Thoracic aorta (tissue), 2 donors: ENCODE data around the gene BRICD5. TPM values are rescaled to one million over a fixed set of nuclear protein-coding genes. Genes with fewer than 3 reads are reported as not detected.

Experiments used
- ATAC-seq: fragments of 150-250 bp; one replicate; pipeline ENCODE4 v1.8.0; 2017; ENCODE audit warnings: low read depth; ENCODE audit not compliant: insufficient number of reproducible peaks, low FRiP score
- DNase-seq: peaks from one replicate; pipeline ENCODE4 v3.0.0-alpha.2; 2020; ENCODE audit warnings: low spot score
- H3K27ac ChIP-seq, 2 donors: fragments of 200-600 bp; sonication (generic); 1 replicate in 1 of 2; 2 replicates in 1 of 2; pipeline ENCODE4 v1.5.1; 2016; ENCODE audit warnings: mild to moderate bottlenecking in 2 of 2, moderate library complexity in 2 of 2
- H3K27me3 ChIP-seq: fragments of 200-600 bp; sonication (generic); replicated peaks from 2 replicates; pipeline ENCODE4 v1.6.0; 2016; ENCODE audit warnings: mild to moderate bottlenecking; ENCODE audit not compliant: insufficient read depth
- H3K36me3 ChIP-seq: fragments of 200-600 bp; sonication (generic); one replicate; pipeline ENCODE4 v1.5.1; 2016
- H3K4me1 ChIP-seq, 2 donors: fragments of 200-600 bp; sonication (generic); 1 replicate in 1 of 2; 2 replicates in 1 of 2; pipeline versions ENCODE4 v1.5.1 to v1.6.0; 2016; ENCODE audit warnings: low read depth in 2 of 2, mild to moderate bottlenecking in 1 of 2; ENCODE audit not compliant: control insufficient read depth in 1 of 2
- H3K4me3 ChIP-seq: fragments of 200-600 bp; sonication (generic); 2 replicates; pipeline ENCODE4 v1.5.1; 2016; ENCODE audit warnings: mild to moderate bottlenecking
- H3K9me3 ChIP-seq: fragments of 200-600 bp; sonication (generic); 2 replicates; pipeline ENCODE4 v1.5.1; 2016
- total RNA-seq, 2 donors: library from RNA; depleted of rRNA; stranded (reverse); fragments of >200 nt; gene quantifications; one replicate each; pipeline versions ENCODE4 v1.1.0 to v1.2.3, GENCODE V29; 2016
- TF ChIP-seq, protein P1 (sequence below): fragments of 200-600 bp; sonication (generic); IDR thresholded peaks from one replicate; pipeline ENCODE4 v1.5.1; 2019; ENCODE audit warnings: antibody characterized with exemption

BRICD5 gene
- total RNA-seq, 2 donors from 2014 or later: 11.4 to 43.1 TPM

DNA sequence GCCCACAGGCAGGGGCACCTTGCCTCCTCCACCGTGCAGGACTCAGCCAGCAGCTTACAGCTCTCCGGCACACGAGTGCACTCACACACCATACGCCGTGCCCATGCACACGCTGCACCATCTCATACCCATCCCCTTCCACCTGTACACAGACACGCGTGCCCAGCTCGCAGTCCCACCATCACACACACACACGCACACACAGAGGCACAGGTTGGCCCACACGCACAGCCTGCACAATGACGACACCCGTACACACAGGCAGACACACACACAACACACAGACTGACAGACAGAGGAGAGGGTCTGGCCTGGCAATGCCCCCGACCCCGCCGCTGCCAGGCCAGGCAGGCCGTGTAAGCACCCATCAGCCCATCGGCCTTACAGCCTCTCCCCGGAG is 26.3 kb downstream of the BRICD5 start:
- ATAC-seq (no peak), DNase-seq (no peak)
- H3K4me1 ChIP-seq: no peaks in the 10 kb centered on the region
- TF ChIP-seq, protein P1, sequence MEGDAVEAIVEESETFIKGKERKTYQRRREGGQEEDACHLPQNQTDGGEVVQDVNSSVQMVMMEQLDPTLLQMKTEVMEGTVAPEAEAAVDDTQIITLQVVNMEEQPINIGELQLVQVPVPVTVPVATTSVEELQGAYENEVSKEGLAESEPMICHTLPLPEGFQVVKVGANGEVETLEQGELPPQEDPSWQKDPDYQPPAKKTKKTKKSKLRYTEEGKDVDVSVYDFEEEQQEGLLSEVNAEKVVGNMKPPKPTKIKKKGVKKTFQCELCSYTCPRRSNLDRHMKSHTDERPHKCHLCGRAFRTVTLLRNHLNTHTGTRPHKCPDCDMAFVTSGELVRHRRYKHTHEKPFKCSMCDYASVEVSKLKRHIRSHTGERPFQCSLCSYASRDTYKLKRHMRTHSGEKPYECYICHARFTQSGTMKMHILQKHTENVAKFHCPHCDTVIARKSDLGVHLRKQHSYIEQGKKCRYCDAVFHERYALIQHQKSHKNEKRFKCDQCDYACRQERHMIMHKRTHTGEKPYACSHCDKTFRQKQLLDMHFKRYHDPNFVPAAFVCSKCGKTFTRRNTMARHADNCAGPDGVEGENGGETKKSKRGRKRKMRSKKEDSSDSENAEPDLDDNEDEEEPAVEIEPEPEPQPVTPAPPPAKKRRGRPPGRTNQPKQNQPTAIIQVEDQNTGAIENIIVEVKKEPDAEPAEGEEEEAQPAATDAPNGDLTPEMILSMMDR: no peak
- no peaks in the 10 kb centered on the region for H3K36me3 ChIP-seq
- H3K27ac ChIP-seq: no peak overlapping the region
- no peaks in the 10 kb centered on the region for H3K9me3 ChIP-seq
- H3K27me3 ChIP-seq: no peaks in the 10 kb centered on the region
- no peak overlapping the region for H3K4me3 ChIP-seq

DNA sequence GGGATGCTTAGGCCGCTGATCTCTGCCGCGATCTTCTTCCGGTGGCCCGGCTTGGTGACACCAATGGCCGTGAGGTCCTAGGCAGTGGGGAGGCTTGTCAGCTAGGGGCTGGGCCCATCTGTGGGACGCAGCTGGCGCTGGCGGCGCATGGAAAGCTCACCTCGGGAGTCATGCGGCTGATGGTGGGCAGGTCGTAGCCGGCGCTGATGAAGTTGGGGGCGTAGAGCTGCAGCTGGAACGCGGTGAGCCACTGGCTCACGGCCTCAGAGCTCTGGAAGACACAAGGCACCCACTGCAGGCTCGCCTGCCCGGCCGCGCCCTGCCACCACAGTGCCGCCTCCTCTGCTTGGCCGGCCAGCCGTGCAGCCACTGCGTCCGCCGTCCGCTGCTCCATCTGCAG is 27.0 kb downstream of the BRICD5 start:
- H3K4me1 ChIP-seq: no peaks in the 10 kb centered on the region
- TF ChIP-seq, protein P1: no peak
- no peaks in the 10 kb centered on the region for H3K9me3 ChIP-seq
- H3K4me3 ChIP-seq: no peak overlapping the region
- no peak overlapping the region for H3K27ac ChIP-seq
- H3K36me3 ChIP-seq: no peaks in the 10 kb centered on the region
- no peaks in the 10 kb centered on the region for H3K27me3 ChIP-seq
- DNase-seq (no peak), ATAC-seq (no peak)

DNA sequence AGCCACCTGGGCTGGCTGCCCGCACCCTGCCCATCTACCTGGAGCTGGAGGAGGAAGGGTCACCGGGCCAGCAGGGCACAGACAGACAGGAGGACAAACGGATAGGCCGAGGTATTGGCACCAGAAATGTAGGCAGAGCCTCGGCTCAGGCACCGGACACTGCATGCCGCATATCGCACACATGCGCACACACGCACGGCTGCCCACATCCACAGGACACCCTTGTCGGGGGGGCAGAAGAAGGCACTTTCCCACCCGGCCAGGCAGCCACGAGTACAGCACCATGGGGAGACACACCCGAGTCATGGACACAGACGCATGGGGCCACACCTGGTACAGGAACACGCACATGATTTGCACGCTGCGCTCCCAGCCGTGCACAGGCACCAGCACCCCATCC is 28.7 kb downstream of the BRICD5 start:
- H3K4me3 ChIP-seq: no peak overlapping the region
- no peak for DNase-seq
- ATAC-seq: no peak
- H3K27ac ChIP-seq: no peak overlapping the region
- H3K4me1 ChIP-seq: no peaks in the 10 kb centered on the region
- H3K27me3 ChIP-seq: no peaks in the 10 kb centered on the region
- TF ChIP-seq, protein P1: no peak
- peaks cover 4% of the 10 kb centered on the region for H3K36me3 ChIP-seq
- no peaks in the 10 kb centered on the region for H3K9me3 ChIP-seq

DNA sequence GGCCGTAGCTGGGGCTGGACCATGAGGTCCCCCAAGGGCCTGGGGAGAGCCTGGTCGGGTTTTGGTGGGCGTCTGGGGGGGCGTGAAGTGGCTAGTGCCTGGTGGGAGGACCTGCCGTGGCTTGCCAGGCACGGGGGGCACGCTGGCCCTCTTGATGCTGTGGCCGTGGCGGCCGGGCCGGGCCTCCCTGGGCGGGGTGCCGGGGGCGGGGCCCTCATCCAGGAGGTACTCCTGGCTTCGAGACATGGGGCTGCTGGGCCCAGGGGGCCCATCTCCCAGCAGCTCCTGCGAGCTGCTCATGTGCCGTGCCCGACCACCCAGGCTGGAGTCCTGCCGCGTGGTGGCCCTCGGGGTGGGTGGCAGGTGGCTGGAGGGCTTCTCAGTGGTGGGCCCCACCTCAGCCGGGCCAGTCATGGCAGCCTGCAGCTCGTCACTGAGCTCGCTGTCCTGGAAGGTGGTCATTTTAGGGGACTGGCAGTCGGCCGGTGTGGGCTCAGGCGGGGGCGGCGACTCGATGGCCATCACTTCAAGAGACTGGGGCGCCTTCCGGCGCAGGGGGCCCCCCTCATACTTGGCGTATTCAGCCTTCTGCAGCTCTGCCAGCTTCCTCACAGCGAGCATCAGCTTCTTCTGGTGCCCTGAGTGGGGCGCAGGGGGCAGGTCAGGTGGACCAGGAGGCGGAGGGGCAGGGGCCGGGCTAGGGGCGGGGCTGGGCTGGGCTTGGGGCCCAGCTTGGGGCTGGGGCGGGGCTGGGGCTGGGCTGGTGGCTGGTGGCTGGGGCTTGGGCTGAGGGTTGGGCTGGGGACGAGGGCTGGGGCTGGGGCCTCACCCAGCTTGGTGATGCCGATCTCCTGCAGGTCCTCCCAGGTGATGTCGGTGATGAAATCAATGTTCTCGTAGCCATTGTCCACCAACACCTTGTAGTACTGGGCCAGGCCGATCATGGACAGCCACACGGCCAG is 29.4 kb downstream of the BRICD5 start:
- H3K27me3 ChIP-seq: no peaks in the 10 kb centered on the region
- ATAC-seq (no peak), DNase-seq (no peak)
- H3K27ac ChIP-seq: no peak overlapping the region
- TF ChIP-seq, protein P1: no peak
- no peaks in the 10 kb centered on the region for H3K9me3 ChIP-seq
- H3K4me3 ChIP-seq: no peak overlapping the region
- no peaks in the 10 kb centered on the region for H3K4me1 ChIP-seq
- peaks cover 7% of the 10 kb centered on the region for H3K36me3 ChIP-seq

DNA sequence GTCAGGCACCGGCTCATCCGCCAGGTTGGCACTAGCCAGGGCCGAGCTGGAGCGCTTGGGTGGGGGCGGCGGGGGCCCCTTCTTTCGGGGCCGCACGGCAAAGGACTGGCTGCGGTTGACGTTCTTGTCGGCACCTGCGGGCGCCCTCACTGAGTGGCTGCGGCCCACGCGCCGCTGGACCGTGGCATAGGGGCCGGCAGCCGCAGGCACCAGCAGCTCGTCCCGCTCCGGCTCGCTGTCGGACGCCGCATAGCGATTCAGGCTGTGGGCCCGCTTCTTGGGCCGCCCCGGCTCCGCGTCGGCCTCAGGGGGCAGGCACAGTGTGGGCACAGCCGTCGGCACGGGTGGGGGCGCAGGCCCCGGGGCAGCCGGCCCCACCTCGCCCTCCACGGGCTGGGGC is 30.2 kb downstream of the BRICD5 start:
- Histone ChIP-seq H3K9me3 (no peaks in the 10 kb centered on the region), H3K4me1 (no peaks in the 10 kb centered on the region), H3K27ac (no peak overlapping the region), H3K36me3 (peaks cover 14% of the 10 kb centered on the region), H3K27me3 (no peaks in the 10 kb centered on the region), H3K4me3 (no peak overlapping the region)
- no peak for ATAC-seq
- DNase-seq: no peak
- TF ChIP-seq, protein P1: no peak
